ENCODE measurements around the gene FLRT1. TPM values are rescaled to one million over a fixed set of nuclear protein-coding genes. Genes with fewer than 3 reads are reported as not detected.

The FLRT1 gene
- total RNA-seq, 1 experiment from 2014 or later = 0.31 TPM

- H3K27me3 ChIP-seq (ENCODE audit: insufficient read depth, low read length) = peaks cover 19% of the 10 kb centered on the region; the same call in 1 of the 2 replicates
- H4K20me1 ChIP-seq (ENCODE audit: control insufficient read depth, insufficient read depth, insufficient read length) = no peaks in the 10 kb centered on the region
- no peak overlapping the region for H4K5ac ChIP-seq (ENCODE audit: insufficient read length, low read depth, low read length)
- no peaks in the 10 kb centered on the region for H3K36me3 Mint-ChIP-seq (ENCODE audit: insufficient read depth in 1 of 3, low read depth in 3 of 3)
- H3K14ac ChIP-seq (ENCODE audit: insufficient read depth, low read length) = no peak overlapping the region; the same call in 1 of the 2 replicates
- no CpG with 5 or more reads among the region's 13 CpGs for WGBS (ENCODE audit: extremely low coverage, insufficient read length, low lambda C conversion rate)
- no peak overlapping the region for H3T11ph ChIP-seq (ENCODE audit: low read length)
- H3K79me2 ChIP-seq (ENCODE audit: insufficient read depth, low read length) = no peaks in the 10 kb centered on the region
- H3K4me1 ChIP-seq (ENCODE audit: insufficient read depth, low read length) = peaks cover 2% of the 10 kb centered on the region; the same call in 1 of the 2 replicates
- H3K27me3 Mint-ChIP-seq (ENCODE audit: low read depth) = peaks cover 78% of the 10 kb centered on the region
- no peak overlapping the region for H3K18ac ChIP-seq (ENCODE audit: insufficient read length, low read depth, low read length)
- no peak overlapping the region for H3K27ac Mint-ChIP-seq
- no peak for DNase-seq
- H4K91ac ChIP-seq (ENCODE audit: insufficient read length, low read depth, low read length) = no peak overlapping the region
- peak overlapping the region in 1 of 2 experiments; percentile 26; a peak in 2 of 5 replicates for H3K4me3 Mint-ChIP-seq
- no peak overlapping the region for H2BK120ac ChIP-seq (ENCODE audit: low read depth, low read length, poor library complexity, severe bottlenecking)
- H3K9ac ChIP-seq (ENCODE audit: extremely low read depth, insufficient read length, low read length) = no peak overlapping the region
- no peak overlapping the region for H2BK5ac ChIP-seq (ENCODE audit: insufficient read length, low read length)
- H3K23ac ChIP-seq (ENCODE audit: insufficient read length, low read depth, low read length) = no peak overlapping the region
- no peak for TF ChIP-seq CTCF (conservative IDR thresholded peaks at IDR 0.05)
- no peaks in the 10 kb centered on the region; a peak in 1 of 5 replicates for H3K9me3 Mint-ChIP-seq
- no peak overlapping the region for H2AFZ ChIP-seq (ENCODE audit: low read length)
- no peaks in the 10 kb centered on the region for H3K79me1 ChIP-seq (ENCODE audit: insufficient read depth, low read depth, low read length, poor library complexity, severe bottlenecking)
- H3K27ac ChIP-seq (ENCODE audit: insufficient read length, low read depth, low read length) = no peak overlapping the region
- no peak overlapping the region for H2BK15ac ChIP-seq (ENCODE audit: low read depth, low read length)
- no peak overlapping the region for H3K4ac ChIP-seq (ENCODE audit: low read depth, low read length)
- H3K4me1 Mint-ChIP-seq = peaks cover 32 to 36% of the 10 kb centered on the region in 2 experiments
- H3K9me3 ChIP-seq (ENCODE audit: control insufficient read depth, low read depth, low read length) = no peaks in the 10 kb centered on the region
- no peak overlapping the region for H3K4me2 ChIP-seq (ENCODE audit: insufficient read depth, insufficient read length, low read length)
- no peak overlapping the region for H2BK12ac ChIP-seq (ENCODE audit: insufficient read length, low read depth, low read length)
- no peak overlapping the region for H2BK20ac ChIP-seq (ENCODE audit: low read depth, low read length, poor library complexity, severe bottlenecking)
- H2AK5ac ChIP-seq (ENCODE audit: insufficient read length, low read length) = no peak overlapping the region
- H4K8ac ChIP-seq (replicated peaks; ENCODE audit: insufficient read length, low read depth, low read length) = no peak overlapping the region
- peaks cover 10% of the 10 kb centered on the region for H3K23me2 ChIP-seq (ENCODE audit: insufficient read length, low read depth, low read length, poor library complexity, severe bottlenecking)
- H3K56ac ChIP-seq (ENCODE audit: insufficient read length, low read depth, low read length) = no peak overlapping the region
Observed at GRCh38 chr11:64056861-64057260, 21.1 kb downstream of the FLRT1 start.

Data from H9 (cell line).